Naive B cell (primary cell): ENCODE results near the gene SIT1. TPM values are rescaled to one million over a fixed set of nuclear protein-coding genes. Genes with fewer than 3 reads are reported as not detected.

Experiments used
- ATAC-seq, 2 donors: fragments of 150-1000 bp; cut with Tn5 transposase; 2 replicates each; pipeline ENCODE4 v1.10.0; 2021; ENCODE audit warnings: low read depth in 2 of 2, mild to moderate bottlenecking in 2 of 2, moderate library complexity in 2 of 2
- DNase-seq: peaks from one replicate; pipeline ENCODE4 v3.0.0; 2022
- H3K27ac Mint-ChIP-seq, 6 donors: one replicate each; pipeline ENCODE4 v1.8.0; 2020 to 2022; ENCODE audit warnings: mild to moderate bottlenecking in 6 of 6, mixed read lengths in 6 of 6, moderate library complexity in 5 of 6, inconsistent platforms in 2 of 6
- H3K27me3 Mint-ChIP-seq, 3 donors: one replicate each; pipeline ENCODE4 v1.8.0; 2021 to 2022; ENCODE audit warnings: mixed read lengths in 3 of 3, mild to moderate bottlenecking in 1 of 3
- H3K36me3 Mint-ChIP-seq, 2 donors: one replicate each; pipeline ENCODE4 v1.8.0; 2020 to 2022; ENCODE audit warnings: mixed read lengths in 2 of 2, inconsistent platforms in 1 of 2, mild to moderate bottlenecking in 1 of 2
- H3K4me1 Mint-ChIP-seq, 3 donors: one replicate each; pipeline ENCODE4 v1.8.0; 2020 to 2022; ENCODE audit warnings: mixed read lengths in 3 of 3, inconsistent platforms in 1 of 3, mild to moderate bottlenecking in 1 of 3, moderate library complexity in 1 of 3
- H3K4me3 Mint-ChIP-seq, 8 donors: one replicate each; pipeline ENCODE4 v1.8.0; 2020 to 2022; ENCODE audit warnings: mild to moderate bottlenecking in 8 of 8, mixed read lengths in 8 of 8, moderate library complexity in 8 of 8, inconsistent platforms in 2 of 8
- H3K9me3 Mint-ChIP-seq, 7 donors: one replicate each; pipeline ENCODE4 v1.8.0; 2020 to 2022; ENCODE audit warnings: mixed read lengths in 7 of 7, mild to moderate bottlenecking in 5 of 7, inconsistent platforms in 2 of 7, moderate library complexity in 1 of 7
- polyA plus RNA-seq, 6 donors: library from polyadenylated mRNA; unstranded; fragments of 300-500 nt; fragmentation: Illumina TruSeq; gene quantifications; one replicate each; pipeline ENCODE4 v1.2.3, GENCODE V29; 2021; ENCODE audit warnings: low read depth in 6 of 6

Gene SIT1
- polyA plus RNA-seq, 6 donors from 2014 or later = 56.8 to 107 (median 73.5) TPM

DNA sequence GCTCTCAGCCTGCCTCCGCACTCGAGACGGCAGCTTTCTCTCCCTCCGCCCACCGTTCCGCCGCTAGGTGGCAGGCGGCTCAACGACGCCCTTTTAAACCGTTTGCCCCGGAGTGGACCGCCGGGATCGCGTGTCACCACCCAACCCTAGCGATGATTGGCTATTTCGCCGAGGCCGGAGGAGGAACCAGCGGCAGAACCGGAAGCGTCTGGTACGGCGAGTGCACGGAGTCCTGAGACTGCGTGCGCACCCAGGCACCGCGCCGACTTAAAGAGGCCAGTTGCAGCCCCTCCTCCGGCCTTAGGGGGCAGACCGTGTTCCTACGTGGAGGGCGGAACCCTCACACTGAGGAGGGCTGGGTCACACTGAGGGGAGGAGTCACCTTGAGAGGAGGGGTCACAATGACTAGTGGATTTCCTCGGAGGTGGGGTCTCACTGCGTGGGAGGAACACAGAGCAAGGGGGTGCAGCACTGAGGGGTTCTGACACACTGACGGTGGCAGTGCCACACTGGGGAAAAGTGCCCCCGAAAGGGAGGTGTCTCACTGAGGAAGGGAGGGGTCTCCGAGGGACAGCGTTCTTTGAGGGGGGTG is 46.6 kb downstream of the SIT1 start:
- H3K27me3 Mint-ChIP-seq = no peaks in the 10 kb centered on the region

DNA sequence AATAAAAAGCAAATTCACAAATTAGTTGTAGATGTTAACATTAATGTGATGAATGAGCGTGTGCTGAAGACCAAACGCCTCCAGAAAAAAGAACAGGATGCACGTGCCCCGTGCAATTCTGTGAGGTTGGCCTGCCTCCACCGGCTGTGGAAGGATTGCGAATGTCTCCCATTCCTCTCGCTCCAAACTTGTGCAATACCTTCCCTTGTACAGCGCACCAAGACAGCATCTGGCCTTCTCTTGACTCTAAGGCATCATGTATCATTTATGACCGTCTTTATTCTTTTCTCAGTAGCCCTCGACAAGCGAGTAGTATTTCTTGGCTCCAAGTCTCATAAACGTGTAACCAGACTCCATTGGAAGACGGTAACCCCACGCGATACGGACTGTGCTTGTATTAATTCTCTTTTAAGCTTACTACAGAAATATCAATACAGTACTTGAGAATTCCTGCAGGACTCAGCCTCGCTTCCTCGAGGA is 47.2 kb downstream of the SIT1 start:
- Mint-ChIP-seq H3K36me3 (no peaks in the 10 kb centered on the region), H3K27me3 (no peaks in the 10 kb centered on the region), H3K27ac (peak overlapping the region; percentile 38 to 100 (median 99)), H3K4me3 (peak overlapping the region; percentile 91 to 100 (median 98)), H3K4me1 (peaks cover 35 to 52% (median 42%) of the 10 kb centered on the region in 3 donors), H3K9me3 (no peaks in the 10 kb centered on the region)
- DNase-seq (no peak), ATAC-seq (no peak)

More for the DNA sequence above, 46.6 kb downstream of the SIT1 start:
- Mint-ChIP-seq H3K4me1 (peaks cover 35 to 55% (median 42%) of the 10 kb centered on the region in 3 donors), H3K36me3 (no peaks in the 10 kb centered on the region), H3K9me3 (no peaks in the 10 kb centered on the region), H3K4me3 (peak overlapping the region; percentile 91 to 100 (median 98)), H3K27ac (peak overlapping the region; percentile 96 to 100 (median 99))
- DNase-seq (peak; percentile 99), ATAC-seq (peak; percentile 82 to 83)

DNA sequence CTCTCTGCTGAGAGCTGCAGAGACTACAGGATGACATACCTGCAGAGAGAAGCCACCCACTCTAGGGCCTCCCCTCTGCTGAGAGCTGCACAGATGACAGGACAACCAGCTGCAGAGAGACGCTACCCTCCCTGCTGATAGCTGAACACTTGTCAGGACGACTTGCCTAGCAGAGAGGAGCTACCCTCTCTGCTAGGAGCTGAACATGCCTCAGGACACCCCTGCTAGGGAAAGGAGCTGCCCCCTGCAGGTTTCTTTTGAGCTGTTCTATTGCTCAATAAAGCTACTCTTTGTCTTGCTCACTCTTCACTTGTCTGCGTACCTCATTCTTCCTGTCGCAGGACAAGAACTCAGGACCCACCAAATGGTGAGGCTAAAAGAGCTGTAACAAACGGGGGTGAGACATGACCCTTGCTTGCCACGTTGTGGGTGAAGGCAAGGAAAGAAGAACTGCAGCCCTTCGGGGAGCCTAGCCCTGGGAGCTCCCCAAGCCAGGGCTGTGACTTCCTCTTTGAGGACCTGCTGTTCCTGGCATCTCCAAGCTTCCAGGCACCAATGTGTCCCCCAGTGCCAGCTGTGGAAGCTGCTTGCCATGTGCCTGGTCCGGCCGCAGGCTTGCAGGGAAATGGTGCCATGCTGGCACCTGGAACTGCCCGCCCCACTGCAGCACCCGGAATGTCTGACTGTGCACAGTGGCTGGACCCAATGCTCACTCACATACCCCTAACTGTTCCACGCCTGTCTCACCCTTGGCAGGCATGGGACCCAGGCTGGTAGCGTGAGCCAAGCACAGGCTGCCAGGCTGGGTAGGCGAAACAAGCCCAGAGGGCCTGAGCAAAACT is 50.7 kb downstream of the SIT1 start:
- Mint-ChIP-seq H3K4me1 (peaks cover 16 to 26% (median 17%) of the 10 kb centered on the region in 3 donors), H3K4me3 (no peak overlapping the region), H3K27me3 (no peaks in the 10 kb centered on the region), H3K36me3 (peaks cover 0 to 5% of the 10 kb centered on the region in 2 donors), H3K9me3 (peaks cover 0 to 3% (median 0%) of the 10 kb centered on the region in 7 donors), H3K27ac (no peak overlapping the region)
- ATAC-seq (no peak), DNase-seq (no peak)

Other genes with a start within 250 kb of the SIT1 start
- not detected for gene RUSC2, start 160.8 kb downstream of the SIT1 start, polyA plus RNA-seq
- gene TESK1, start 45.7 kb downstream of the SIT1 start, polyA plus RNA-seq = 10 to 100 TPM in 1 of 6 donors, 1 to 10 TPM in 5; 3.0 to 18.8 (median 6.8) TPM
- 100 to 1,000 TPM; 293 to 418 (median 315) TPM for gene CD72, start 32.5 kb downstream of the SIT1 start, polyA plus RNA-seq
- gene RMRP, start 7.1 kb upstream of the SIT1 start, polyA plus RNA-seq = 10 to 100 TPM in 4 of 6 donors, not detected in 2; 41.0 to 72.3 (median 56.5) TPM
- gene CCDC107, start 7.4 kb upstream of the SIT1 start, polyA plus RNA-seq = 10 to 100 TPM; 42.7 to 60.2 (median 51.5) TPM
- 1 to 10 TPM in 5 of 6 donors, under 1 TPM in 1; 0.90 to 4.0 (median 2.4) TPM for gene ARHGEF39, start 14.3 kb upstream of the SIT1 start, polyA plus RNA-seq
- gene CA9, start 23.0 kb upstream of the SIT1 start, polyA plus RNA-seq = not detected
- gene TPM2, start 39.0 kb upstream of the SIT1 start, polyA plus RNA-seq = under 1 TPM in 1 of 6 donors, not detected in 5; 0.52 TPM
- 100 to 1,000 TPM in 1 of 6 donors, 10 to 100 TPM in 5; 15.6 to 128 (median 42.4) TPM for gene TLN1, start 81.3 kb upstream of the SIT1 start, polyA plus RNA-seq
- 10 to 100 TPM; 24.8 to 41.0 (median 33.2) TPM for gene CREB3, start 81.7 kb upstream of the SIT1 start, polyA plus RNA-seq
- 10 to 100 TPM; 31.7 to 49.1 (median 39.0) TPM for gene GBA2, start 98.3 kb upstream of the SIT1 start, polyA plus RNA-seq
- 10 to 100 TPM in 1 of 6 donors, 1 to 10 TPM in 5; 1.9 to 14.2 (median 6.9) TPM for gene RGP1, start 98.4 kb upstream of the SIT1 start, polyA plus RNA-seq
- 1 to 10 TPM in 5 of 6 donors, not detected in 1; 2.1 to 7.2 (median 3.6) TPM for gene MSMP, start 103.3 kb upstream of the SIT1 start, polyA plus RNA-seq
- gene NPR2, start 140.7 kb upstream of the SIT1 start, polyA plus RNA-seq = 1 to 10 TPM in 1 of 6 donors, under 1 TPM in 2, not detected in 3; 0.70 to 1.4 (median 0.72) TPM
- gene SPAG8, start 161.3 kb upstream of the SIT1 start, polyA plus RNA-seq = 1 to 10 TPM in 5 of 6 donors, not detected in 1; 1.2 to 1.7 (median 1.5) TPM
- gene HINT2, start 164.1 kb upstream of the SIT1 start, polyA plus RNA-seq = 100 to 1,000 TPM in 1 of 6 donors, 10 to 100 TPM in 5; 69.4 to 109 (median 79.0) TPM
- not detected for gene FAM221B, start 177.8 kb upstream of the SIT1 start, polyA plus RNA-seq
- 1 to 10 TPM; 1.7 to 3.3 (median 2.3) TPM for gene TMEM8B, start 178.3 kb upstream of the SIT1 start, polyA plus RNA-seq
- not detected for gene OR13J1, start 219.5 kb upstream of the SIT1 start, polyA plus RNA-seq